GM18951 (cell line): ENCODE data around the gene DNAJB2.

Experiments used
- POLR2A ChIP-seq: IDR thresholded peaks from 4 replicates; pipeline ENCODE4 v1.6.1; 2011; ENCODE audit warnings: mild to moderate bottlenecking; ENCODE audit not compliant: insufficient read length, insufficient read depth; ENCODE audit errors: extremely low read depth
- in situ Hi-C: fragments of 300-500 bp; cut with MboI; formaldehyde crosslinking; loops from one replicate; pipeline ENCODE4 v1.12.0; 2022; ENCODE audit warnings: low sequenced_read_pairs, mixed read lengths, inconsistent platforms; ENCODE audit not compliant: unreplicated experiment

The DNAJB2 gene

GRCh38 chr2:219294356-219295351 lies 15.5 kb downstream of the DNAJB2 start:
- peak; percentile 65 for TF ChIP-seq POLR2A
- in situ Hi-C loops: no loop called here

GRCh38 chr2:219296142-219296541 lies 17.0 kb downstream of the DNAJB2 start:
- TF ChIP-seq POLR2A: no peak
- in situ Hi-C loops: no loop called here

GRCh38 chr2:219296631-219297391 lies 17.6 kb downstream of the DNAJB2 start:
- TF ChIP-seq POLR2A: no peak

GRCh38 chr2:219297766-219298456 lies 18.7 kb downstream of the DNAJB2 start:
- TF ChIP-seq POLR2A: no peak
- in situ Hi-C loops: no loop called here

More at GRCh38 chr2:219296631-219297391, 17.6 kb downstream of the DNAJB2 start:
- in situ Hi-C loops: no loop called here

- in situ Hi-C loops: no loop called here
- no peak for TF ChIP-seq POLR2A
Observed at GRCh38 chr2:219298759-219299371, 19.7 kb downstream of the DNAJB2 start.

- in situ Hi-C loops: no loop called here
- TF ChIP-seq POLR2A: no peak
Observed at GRCh38 chr2:219299372-219299760, 20.2 kb downstream of the DNAJB2 start.

GRCh38 chr2:219300022-219300421 lies 20.9 kb downstream of the DNAJB2 start:
- no peak for TF ChIP-seq POLR2A
- in situ Hi-C loops: loop anchor here (10.0 kb wide), 1 partner anchor 145 kb away; no protein-coding TSS in a partner anchor

- TF ChIP-seq POLR2A: no peak
- in situ Hi-C loops: loop anchor here (10.0 kb wide), 1 partner anchor 148 kb away; no protein-coding TSS in a partner anchor
Observed at GRCh38 chr2:219302412-219302968, 23.3 kb downstream of the DNAJB2 start.

GRCh38 chr2:219304223-219304622 lies 25.1 kb downstream of the DNAJB2 start:
- in situ Hi-C loops: loop anchor here (10.0 kb wide), 1 partner anchor 149 kb away; no protein-coding TSS in a partner anchor
- no peak for TF ChIP-seq POLR2A

GRCh38 chr2:219306047-219306446 lies 26.9 kb downstream of the DNAJB2 start:
- TF ChIP-seq POLR2A: no peak
- in situ Hi-C loops: loop anchor here (10.0 kb wide), 1 partner anchor 151 kb away; no protein-coding TSS in a partner anchor

GRCh38 chr2:219308142-219309101 lies 29.3 kb downstream of the DNAJB2 start:
- in situ Hi-C loops: loop anchor here (10.0 kb wide), 1 partner anchor 154 kb away; no protein-coding TSS in a partner anchor
- no peak for TF ChIP-seq POLR2A
